SU-DHL-6 (cell line): ENCODE results near the gene ALDH9A1.

ENCODE experiments used
- CTCF ChIP-seq: fragments of 200-600 bp; sonication (generic); IDR thresholded peaks from one replicate; pipeline ENCODE4 v1.5.1; 2017; ENCODE audit warnings: antibody characterized with exemption, mild to moderate bottlenecking, low read length, moderate library complexity; ENCODE audit not compliant: insufficient read depth, poor library complexity, severe bottlenecking
- EZH2phosphoT487 ChIP-seq: fragments of 200-600 bp; sonication (generic), shearing (Covaris generic); conservative IDR thresholded peaks from 2 replicates; pipeline ENCODE4 v1.6.1; 2018; ENCODE audit warnings: mild to moderate bottlenecking, antibody characterized with exemption, low read length, moderate library complexity, mixed read lengths

DNA sequence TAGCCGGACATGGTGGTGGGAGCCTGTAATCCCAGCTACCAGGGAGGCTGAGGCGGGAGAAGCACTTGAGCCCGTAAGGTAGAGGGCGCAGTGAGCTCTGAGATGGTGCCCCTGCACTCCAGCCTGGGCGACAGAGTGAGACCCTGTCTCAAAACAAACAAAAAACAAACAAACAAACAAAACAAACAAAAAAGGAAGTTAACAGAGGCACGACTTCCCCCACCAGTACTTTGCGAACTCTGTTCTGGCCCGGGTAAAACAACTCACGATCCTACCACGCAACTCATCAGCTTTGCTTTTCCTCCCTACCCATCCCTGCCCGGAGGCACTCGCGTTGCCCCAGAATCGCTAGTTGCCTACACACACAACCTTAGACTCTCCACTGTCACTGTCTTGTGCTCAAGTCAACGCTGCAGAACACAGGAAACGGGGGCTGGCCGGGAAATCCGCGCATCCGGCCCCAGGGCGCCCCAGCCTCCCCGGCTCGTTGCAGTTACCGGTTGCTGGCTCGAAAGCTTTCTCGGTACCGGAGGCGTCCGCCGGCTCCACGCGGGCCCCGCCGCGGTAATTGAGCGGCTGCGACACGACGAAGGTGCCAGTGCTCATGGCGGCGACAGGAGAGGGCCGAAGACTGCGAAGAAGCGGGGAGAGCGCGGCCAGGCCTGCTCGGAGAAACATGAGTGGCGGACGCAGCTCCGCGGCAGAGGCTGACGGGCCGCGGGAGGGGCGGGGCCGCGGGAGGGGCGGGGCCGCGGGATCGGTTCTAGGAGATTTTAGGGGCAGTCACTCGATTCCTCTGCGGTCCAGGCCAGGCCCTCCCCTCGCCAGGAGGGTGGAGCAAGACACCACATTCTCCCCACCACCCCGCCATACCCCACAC is at the start of gene ALDH9A1:
- peak; percentile 40 for TF ChIP-seq CTCF
- no peak for TF ChIP-seq EZH2phosphoT487
